NB4 (cell line): Measurements from ENCODE around the gene CXCR5.

Source experiments
- POLR2A ChIP-seq: IDR thresholded peaks from 2 replicates; pipeline ENCODE4 v1.6.1; 2011; ENCODE audit warnings: mild to moderate bottlenecking; ENCODE audit not compliant: insufficient read length; ENCODE audit errors: extremely low read depth
- TF ChIP-seq, protein P1 (sequence below): IDR thresholded peaks from one replicate; pipeline ENCODE4 v1.5.1; 2012; ENCODE audit warnings: low read depth, low read length

DNA sequence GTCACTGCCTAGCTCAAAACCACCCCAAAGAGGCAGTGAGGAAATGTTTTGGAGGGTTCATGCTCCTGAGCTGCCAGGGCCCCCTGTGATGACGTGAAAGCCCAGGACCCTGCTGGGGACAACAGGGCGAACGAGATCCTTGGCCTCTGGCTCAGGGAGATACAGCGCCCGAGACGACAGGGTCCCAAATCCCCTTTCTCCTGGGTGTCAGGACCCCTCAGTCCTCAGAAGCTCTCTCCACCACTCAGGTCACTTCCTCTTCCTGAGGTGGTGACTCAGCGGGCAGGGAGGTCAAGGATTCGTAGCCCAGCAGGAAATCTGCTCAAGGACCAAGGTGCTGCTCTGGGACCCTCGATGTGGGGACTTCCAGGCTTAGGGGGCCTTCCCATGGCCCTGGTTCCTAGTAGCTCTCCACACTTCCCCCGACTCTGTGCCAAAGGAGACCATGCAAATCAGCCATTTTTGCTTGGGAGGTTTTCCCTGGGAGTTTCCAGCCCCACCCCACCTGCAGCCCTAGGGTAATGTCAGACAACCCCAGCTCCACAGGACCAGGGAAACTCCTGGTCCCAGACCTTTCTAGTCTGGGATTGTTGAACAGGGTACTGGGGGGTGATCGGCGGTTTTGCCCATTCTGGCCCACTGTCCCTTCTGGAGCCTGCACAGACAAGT lies 29.2 kb downstream of the CXCR5 start:
- TF ChIP-seq, protein P1, sequence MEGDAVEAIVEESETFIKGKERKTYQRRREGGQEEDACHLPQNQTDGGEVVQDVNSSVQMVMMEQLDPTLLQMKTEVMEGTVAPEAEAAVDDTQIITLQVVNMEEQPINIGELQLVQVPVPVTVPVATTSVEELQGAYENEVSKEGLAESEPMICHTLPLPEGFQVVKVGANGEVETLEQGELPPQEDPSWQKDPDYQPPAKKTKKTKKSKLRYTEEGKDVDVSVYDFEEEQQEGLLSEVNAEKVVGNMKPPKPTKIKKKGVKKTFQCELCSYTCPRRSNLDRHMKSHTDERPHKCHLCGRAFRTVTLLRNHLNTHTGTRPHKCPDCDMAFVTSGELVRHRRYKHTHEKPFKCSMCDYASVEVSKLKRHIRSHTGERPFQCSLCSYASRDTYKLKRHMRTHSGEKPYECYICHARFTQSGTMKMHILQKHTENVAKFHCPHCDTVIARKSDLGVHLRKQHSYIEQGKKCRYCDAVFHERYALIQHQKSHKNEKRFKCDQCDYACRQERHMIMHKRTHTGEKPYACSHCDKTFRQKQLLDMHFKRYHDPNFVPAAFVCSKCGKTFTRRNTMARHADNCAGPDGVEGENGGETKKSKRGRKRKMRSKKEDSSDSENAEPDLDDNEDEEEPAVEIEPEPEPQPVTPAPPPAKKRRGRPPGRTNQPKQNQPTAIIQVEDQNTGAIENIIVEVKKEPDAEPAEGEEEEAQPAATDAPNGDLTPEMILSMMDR: no peak
- TF ChIP-seq POLR2A: no peak
